SJCRH30 (cell line): Measurements from ENCODE around the gene KIRREL1. TPM values are rescaled to one million over a fixed set of nuclear protein-coding genes. Genes with fewer than 3 reads are reported as not detected.

ENCODE experiments used
- DNase-seq, 2 experiments: peaks; one replicate each; pipeline ENCODE4 v3.0.0-alpha.2; 2015 to 2020
- H3K27ac ChIP-seq: fragments of 250-450 bp; sonication (Bioruptor Pico); 2 replicates; pipeline ENCODE4 v1.5.1; 2020; ENCODE audit warnings: mild to moderate bottlenecking, moderate library complexity
- H3K27me3 ChIP-seq: fragments of 250-450 bp; sonication (Bioruptor Pico); 2 replicates; pipeline ENCODE4 v1.5.1; 2020; ENCODE audit warnings: mild to moderate bottlenecking, moderate library complexity
- H3K36me3 ChIP-seq: fragments of 250-450 bp; sonication (Bioruptor Pico); 2 replicates; pipeline ENCODE4 v1.5.1; 2020; ENCODE audit warnings: mild to moderate bottlenecking, moderate library complexity
- H3K4me1 ChIP-seq: fragments of 250-450 bp; sonication (Bioruptor Pico); 2 replicates; pipeline ENCODE4 v1.5.1; 2020; ENCODE audit warnings: mild to moderate bottlenecking, moderate library complexity
- H3K4me3 ChIP-seq: fragments of 250-450 bp; sonication (Bioruptor Pico); 2 replicates; pipeline ENCODE4 v1.5.1; 2020; ENCODE audit warnings: mild to moderate bottlenecking, moderate library complexity
- H3K9me3 ChIP-seq: fragments of 250-450 bp; sonication (Bioruptor Pico); replicated peaks from 2 replicates; pipeline ENCODE4 v1.5.1; 2020; ENCODE audit warnings: mild to moderate bottlenecking, moderate library complexity
- total RNA-seq: library from RNA; depleted of rRNA; stranded (reverse); fragments of >200 nt; shearing (Covaris generic); gene quantifications from 2 replicates; pipeline ENCODE4 v1.2.3, GENCODE V29; 2014; rRNA removed

The KIRREL1 gene
- total RNA-seq: 26.3 and 26.4 TPM in 2 replicates

- Histone ChIP-seq H3K4me1 (peaks cover 8% of the 10 kb centered on the region), H3K27me3 (no peaks in the 10 kb centered on the region), H3K4me3 (peak within 1 kb of the TSS; percentile 97), H3K27ac (peak within 1 kb of the TSS; percentile 87), H3K36me3 (peaks cover 2% of the 10 kb centered on the region; the same call in 1 of the 2 replicates), H3K9me3 (no peaks in the 10 kb centered on the region)
- DNase-seq: peak; percentile 68 to 72
Observed at GRCh38 chr1:157993147-157993917, at the start of gene KIRREL1. Gene KIRREL1 (plus strand): TSS chr1:157993645. CDS start chr1:157993677, 32 bp downstream.

DNA sequence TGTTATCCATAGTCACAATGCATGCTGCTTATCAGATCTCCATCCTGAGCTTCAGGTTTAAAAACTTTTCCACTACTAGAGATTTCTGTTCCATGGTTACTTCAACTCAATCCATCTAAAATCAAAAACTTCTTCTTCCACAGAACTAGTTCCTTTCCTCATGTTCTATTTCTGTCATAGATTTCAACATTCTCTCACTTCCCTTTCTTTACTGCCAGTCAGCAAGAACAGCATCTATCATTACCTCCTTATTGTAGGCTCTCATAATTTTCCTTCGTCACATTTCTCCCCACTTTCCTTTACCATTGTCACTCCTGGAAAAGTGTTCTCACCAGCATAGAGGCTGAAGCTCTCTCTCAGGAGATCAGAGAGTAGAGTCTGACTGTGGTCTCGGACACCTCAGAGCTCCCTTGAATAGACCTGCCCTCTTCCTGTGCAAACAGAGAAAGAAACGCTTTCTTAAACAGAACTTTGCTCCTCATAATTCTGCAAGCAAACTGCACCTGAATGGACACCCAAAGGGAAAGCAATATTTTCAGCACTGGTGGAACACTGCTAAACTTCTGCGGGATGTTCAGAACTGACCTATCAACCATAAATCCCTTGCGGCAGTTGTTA lies 48.7 kb upstream of the KIRREL1 start:
- Histone ChIP-seq H3K36me3 (no peaks in the 10 kb centered on the region), H3K27ac (no peak overlapping the region), H3K9me3 (no peaks in the 10 kb centered on the region), H3K4me3 (no peak overlapping the region), H3K27me3 (no peaks in the 10 kb centered on the region), H3K4me1 (no peaks in the 10 kb centered on the region)
- no peak for DNase-seq

- no peaks in the 10 kb centered on the region for H3K36me3 ChIP-seq
- H3K4me1 ChIP-seq: no peaks in the 10 kb centered on the region
- DNase-seq: peak in 1 of 2 experiments; percentile 32
- no peaks in the 10 kb centered on the region for H3K9me3 ChIP-seq
- H3K27ac ChIP-seq: no peak overlapping the region
- H3K27me3 ChIP-seq: no peaks in the 10 kb centered on the region
- H3K4me3 ChIP-seq: no peak overlapping the region
Observed at GRCh38 chr1:157948312-157949073, 45.0 kb upstream of the KIRREL1 start.

DNA sequence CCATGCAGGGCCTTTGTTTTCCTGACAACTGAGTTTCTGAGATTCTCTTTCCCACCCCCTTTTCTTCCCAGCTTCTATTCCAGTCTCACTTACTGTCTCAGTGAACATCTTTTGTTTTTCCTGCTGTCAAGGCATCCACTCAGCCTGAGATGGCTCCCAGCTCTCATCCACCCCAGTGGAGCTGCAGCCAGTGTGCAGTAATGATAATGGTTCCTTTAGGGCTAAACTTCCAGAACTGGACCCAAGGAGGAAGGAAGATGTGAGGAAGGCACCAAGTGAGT lies 44.4 kb upstream of the KIRREL1 start:
- H3K27ac ChIP-seq: no peak overlapping the region
- H3K9me3 ChIP-seq: no peaks in the 10 kb centered on the region
- no peak for DNase-seq
- H3K27me3 ChIP-seq: no peaks in the 10 kb centered on the region
- H3K4me1 ChIP-seq: no peaks in the 10 kb centered on the region
- no peaks in the 10 kb centered on the region for H3K36me3 ChIP-seq
- H3K4me3 ChIP-seq: no peak overlapping the region

- H3K9me3 ChIP-seq: no peaks in the 10 kb centered on the region
- no peaks in the 10 kb centered on the region for H3K27me3 ChIP-seq
- H3K27ac ChIP-seq: no peak overlapping the region
- H3K4me3 ChIP-seq: no peak overlapping the region
- no peaks in the 10 kb centered on the region for H3K4me1 ChIP-seq
- H3K36me3 ChIP-seq: no peaks in the 10 kb centered on the region
- no peak for DNase-seq
Observed at GRCh38 chr1:157951230-157951629, 42.2 kb upstream of the KIRREL1 start.

- no peak overlapping the region for H3K4me3 ChIP-seq
- DNase-seq: no peak
- no peaks in the 10 kb centered on the region for H3K36me3 ChIP-seq
- no peaks in the 10 kb centered on the region for H3K4me1 ChIP-seq
- no peak overlapping the region for H3K27ac ChIP-seq
- H3K27me3 ChIP-seq: no peaks in the 10 kb centered on the region; the same call in 1 of the 2 replicates
- H3K9me3 ChIP-seq: no peaks in the 10 kb centered on the region
Observed at GRCh38 chr1:157952601-157953000, 40.8 kb upstream of the KIRREL1 start.

DNA sequence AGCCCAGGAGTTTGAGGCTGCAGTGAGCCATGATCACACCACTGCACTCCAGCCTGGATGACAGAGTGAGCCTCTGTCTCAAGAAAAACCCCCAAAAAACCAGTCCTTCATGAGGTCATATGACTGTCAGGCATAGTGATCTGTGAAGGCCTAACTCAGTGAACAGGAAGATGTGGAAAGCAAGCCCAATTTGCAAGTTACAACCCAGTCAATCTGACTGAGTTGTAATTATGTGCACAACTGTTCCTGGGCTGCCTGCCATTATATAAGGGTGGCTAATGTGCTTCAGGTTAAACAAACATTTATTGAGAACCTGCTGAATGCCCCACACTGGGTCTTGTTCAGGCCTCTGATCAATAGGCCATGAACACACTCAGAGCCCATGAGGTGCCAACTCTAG lies 38.2 kb upstream of the KIRREL1 start:
- DNase-seq: no peak
- Histone ChIP-seq H3K27me3 (peaks cover 3% of the 10 kb centered on the region; the same call in 1 of the 2 replicates), H3K4me3 (no peak overlapping the region), H3K36me3 (no peaks in the 10 kb centered on the region), H3K9me3 (no peaks in the 10 kb centered on the region), H3K27ac (no peak overlapping the region), H3K4me1 (no peaks in the 10 kb centered on the region)

DNA sequence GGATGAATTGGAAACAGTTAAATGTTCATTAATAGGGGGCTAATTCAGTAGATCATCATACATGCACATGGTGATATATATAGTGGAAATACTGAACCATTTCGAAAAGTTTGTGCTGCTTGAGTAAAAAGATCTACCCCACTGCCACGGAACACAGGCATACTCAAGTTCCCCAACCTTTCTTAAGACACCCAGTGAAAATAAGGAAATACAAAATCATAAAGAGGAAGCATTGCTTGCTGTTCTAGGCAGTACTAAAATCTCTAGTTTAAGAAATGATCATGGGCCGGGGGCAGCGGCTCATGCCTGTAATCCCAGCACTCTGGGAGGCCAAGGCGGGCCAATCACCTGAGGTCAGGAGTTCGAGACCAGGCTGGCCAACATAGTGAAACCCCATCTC lies 37.6 kb upstream of the KIRREL1 start:
- no peak for DNase-seq

DNA sequence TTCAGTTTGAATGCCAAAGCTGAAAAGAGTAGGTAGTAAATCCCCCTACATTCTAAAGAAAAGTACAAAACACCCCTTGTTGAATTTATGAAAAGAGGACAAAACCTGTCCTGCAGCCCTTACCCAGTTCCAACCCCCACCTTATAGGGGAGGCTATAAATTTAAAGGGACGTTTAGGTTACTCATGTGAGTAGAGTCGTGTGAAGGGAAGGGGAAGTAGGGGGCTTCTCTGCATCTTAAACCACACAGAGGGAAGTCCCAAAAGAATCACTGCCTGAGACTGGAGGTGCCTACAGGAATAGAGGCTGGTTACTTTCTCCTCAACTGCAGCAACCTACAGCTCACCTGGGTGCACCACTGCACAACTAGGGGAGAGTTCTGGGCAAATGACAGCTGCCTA lies 36.7 kb upstream of the KIRREL1 start:
- Histone ChIP-seq H3K9me3 (no peaks in the 10 kb centered on the region), H3K27me3 (peaks cover 3% of the 10 kb centered on the region; the same call in 1 of the 2 replicates), H3K4me1 (no peaks in the 10 kb centered on the region), H3K27ac (no peak overlapping the region), H3K4me3 (no peak overlapping the region), H3K36me3 (no peaks in the 10 kb centered on the region)
- DNase-seq: no peak

More for the DNA sequence above, 37.6 kb upstream of the KIRREL1 start:
- no peaks in the 10 kb centered on the region for H3K36me3 ChIP-seq
- H3K4me3 ChIP-seq: no peak overlapping the region
- H3K27ac ChIP-seq: no peak overlapping the region
- H3K9me3 ChIP-seq: no peaks in the 10 kb centered on the region
- no peaks in the 10 kb centered on the region for H3K4me1 ChIP-seq
- peaks cover 3% of the 10 kb centered on the region; the same call in 1 of the 2 replicates for H3K27me3 ChIP-seq

DNA sequence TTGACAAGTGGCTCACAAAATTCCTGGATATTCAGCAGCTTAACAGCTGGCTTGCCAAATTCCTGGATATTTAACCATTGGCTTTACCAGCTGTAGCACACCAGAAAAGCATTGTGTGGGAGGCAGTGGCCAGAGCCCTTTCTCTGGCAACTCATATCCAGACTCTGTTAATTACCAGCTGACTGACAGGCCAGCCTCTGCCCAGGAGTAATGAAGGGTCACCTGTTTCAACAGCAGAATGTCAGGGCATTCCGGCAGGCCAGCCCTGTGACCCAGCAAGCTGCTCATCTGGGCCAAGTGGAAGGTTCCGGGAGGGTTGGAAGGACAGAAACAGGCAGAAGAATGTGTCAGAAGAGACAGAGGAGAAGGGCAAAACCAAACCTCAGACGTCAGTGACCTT lies 35.2 kb upstream of the KIRREL1 start:
- Histone ChIP-seq H3K27ac (no peak overlapping the region), H3K9me3 (no peaks in the 10 kb centered on the region), H3K4me3 (no peak overlapping the region), H3K4me1 (no peaks in the 10 kb centered on the region), H3K27me3 (peaks cover 3% of the 10 kb centered on the region; the same call in 1 of the 2 replicates), H3K36me3 (no peaks in the 10 kb centered on the region)
- DNase-seq: no peak

DNA sequence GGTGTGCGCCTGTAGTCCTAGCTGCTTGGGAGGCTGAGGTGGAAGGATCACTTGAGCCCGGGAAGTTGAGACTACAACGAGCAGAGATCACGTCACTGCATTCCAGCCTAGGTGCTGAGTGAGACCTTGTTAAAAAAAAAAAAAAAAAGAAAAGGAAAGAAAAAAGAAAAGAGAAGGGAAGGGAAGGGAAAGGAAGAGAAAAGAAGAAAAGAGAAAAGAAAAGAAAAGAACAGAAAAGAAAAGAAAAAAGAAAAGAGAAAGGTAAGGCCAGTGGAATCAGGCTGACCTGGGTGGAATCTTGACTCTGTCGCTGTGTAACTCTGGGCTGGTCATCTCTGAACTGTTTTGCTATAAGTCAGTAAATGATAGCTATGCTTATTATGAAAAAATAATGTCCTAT lies 33.7 kb upstream of the KIRREL1 start:
- no peaks in the 10 kb centered on the region for H3K9me3 ChIP-seq
- no peaks in the 10 kb centered on the region for H3K4me1 ChIP-seq
- no peak for DNase-seq
- H3K4me3 ChIP-seq: no peak overlapping the region
- H3K27ac ChIP-seq: no peak overlapping the region
- H3K36me3 ChIP-seq: no peaks in the 10 kb centered on the region
- peaks cover 3% of the 10 kb centered on the region; the same call in 1 of the 2 replicates for H3K27me3 ChIP-seq

DNA sequence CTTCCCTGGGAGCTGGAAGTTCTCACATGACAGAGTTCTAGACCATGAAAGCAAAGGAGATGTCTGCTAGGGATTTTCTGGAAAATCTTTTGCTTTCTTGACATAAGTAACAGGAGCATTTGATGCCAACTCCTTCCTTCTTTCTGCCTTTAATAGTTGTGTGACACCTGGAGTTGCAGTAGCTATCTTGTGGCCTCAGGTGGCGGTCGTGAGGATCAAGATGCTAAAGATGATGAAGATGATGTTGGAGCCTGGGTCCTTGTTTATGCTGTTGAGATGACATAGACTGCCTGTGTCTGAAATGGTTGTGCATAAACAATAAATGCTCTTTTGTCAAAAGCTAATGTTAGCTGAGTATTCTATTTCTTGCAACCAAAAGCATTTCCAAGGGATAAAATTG lies 32.7 kb upstream of the KIRREL1 start:
- DNase-seq: no peak
- Histone ChIP-seq H3K4me1 (no peaks in the 10 kb centered on the region), H3K27ac (no peak overlapping the region), H3K27me3 (peaks cover 3% of the 10 kb centered on the region; the same call in 1 of the 2 replicates), H3K9me3 (no peaks in the 10 kb centered on the region), H3K36me3 (no peaks in the 10 kb centered on the region), H3K4me3 (no peak overlapping the region)

DNA sequence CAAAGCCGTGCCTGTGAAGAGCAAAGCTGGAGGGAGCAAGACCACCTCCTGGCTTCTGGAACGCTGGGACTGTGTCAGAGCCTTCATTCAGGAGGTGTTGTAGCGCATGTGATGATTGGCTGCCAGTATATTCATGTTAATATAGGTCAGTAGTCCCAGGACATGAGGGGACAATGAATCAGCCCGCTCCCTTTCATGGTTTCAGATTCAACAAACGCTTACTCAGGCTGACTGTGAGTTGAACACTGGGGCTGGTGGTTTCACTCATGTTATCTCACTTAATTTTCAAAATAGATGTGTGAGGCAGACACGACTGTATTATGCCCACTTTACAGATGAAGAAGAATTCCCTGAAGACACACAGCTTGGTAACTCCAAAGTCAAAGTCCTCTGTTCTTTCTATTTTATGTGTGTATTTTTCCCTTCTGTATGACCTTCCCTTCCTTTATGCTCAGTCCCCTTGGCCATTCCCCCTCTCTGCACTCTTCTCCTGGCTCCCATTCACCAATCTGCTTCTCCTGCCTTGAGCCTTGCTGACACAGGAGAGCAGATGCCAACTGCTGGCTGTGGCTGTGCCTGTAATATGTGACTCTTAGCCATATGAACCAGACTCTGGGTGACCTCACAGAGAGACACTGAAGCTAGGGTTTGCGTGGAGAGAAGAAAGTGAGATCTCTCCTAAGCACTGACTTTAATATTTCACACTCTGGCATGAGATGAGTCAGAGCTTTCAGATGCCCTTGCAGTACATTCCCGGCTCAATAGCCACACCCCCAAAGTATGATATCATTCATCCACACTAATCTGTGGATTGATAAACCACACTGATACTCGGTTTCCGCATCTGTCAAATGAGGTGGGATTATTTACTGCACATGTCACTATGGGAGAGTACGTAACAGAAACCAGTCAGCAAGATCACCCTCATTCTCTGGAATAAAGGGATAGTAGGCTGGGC lies 31.4 kb upstream of the KIRREL1 start:
- DNase-seq: peak; percentile 9 to 23
- Histone ChIP-seq H3K27me3 (peaks cover 3% of the 10 kb centered on the region; the same call in 1 of the 2 replicates), H3K4me1 (no peaks in the 10 kb centered on the region), H3K4me3 (no peak overlapping the region), H3K27ac (no peak overlapping the region), H3K36me3 (no peaks in the 10 kb centered on the region), H3K9me3 (no peaks in the 10 kb centered on the region)

DNA sequence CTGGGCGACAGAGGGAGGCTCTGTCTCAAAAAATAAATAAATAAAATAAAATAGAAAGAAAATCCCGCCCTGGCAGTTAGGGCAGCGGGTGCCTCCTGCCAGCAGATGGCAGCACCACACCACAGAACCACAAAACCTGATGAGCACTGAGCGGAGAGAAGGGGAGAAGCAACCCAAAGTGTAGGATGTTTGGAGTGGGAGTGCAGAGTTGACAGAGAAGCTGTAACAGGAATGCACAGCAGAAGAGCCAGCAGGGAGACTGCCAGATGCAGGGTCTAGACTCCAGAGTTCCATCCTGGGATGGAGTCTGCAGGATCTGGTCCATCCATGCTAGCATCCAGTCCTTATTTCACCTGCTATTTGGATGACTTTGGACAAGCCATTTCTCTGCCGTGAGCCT lies 29.7 kb upstream of the KIRREL1 start:
- Histone ChIP-seq H3K9me3 (no peaks in the 10 kb centered on the region), H3K27me3 (peaks cover 3% of the 10 kb centered on the region; the same call in 1 of the 2 replicates), H3K4me1 (no peaks in the 10 kb centered on the region), H3K4me3 (no peak overlapping the region), H3K36me3 (no peaks in the 10 kb centered on the region), H3K27ac (no peak overlapping the region)
- DNase-seq: peak; percentile 42 to 77
